A673 (cell line): ENCODE measurements around the gene MAST4. TPM values are rescaled to one million over a fixed set of nuclear protein-coding genes. Genes with fewer than 3 reads are reported as not detected.

Experiments
- BruUV-seq: library from RNA; stranded (reverse); fragments of 400-500 nt; replicated peaks from 2 replicates; lab custom pipeline; 2021; lab: Mats Ljungman, UMichigan
- CTCF ChIA-PET: fragments of 300-600 bp; sonication (Branson Sonifier 250); formaldehyde crosslinking; loops from one replicate; lab custom pipeline; 2022; ENCODE audit warnings: antibody characterized with exemption; lab: Charles Lee
- POLR2A ChIA-PET: fragments of 300-600 bp; sonication (Branson Sonifier 250); formaldehyde crosslinking; loops from one replicate; lab custom pipeline; 2022; ENCODE audit warnings: antibody characterized with exemption; ENCODE audit not compliant: low non-redundant PET; lab: Charles Lee
- DNase-seq: peaks from one replicate; pipeline ENCODE4 v3.0.0-alpha.2; 2015; ENCODE audit warnings: low spot score
- H3K27ac ChIP-seq: fragments of 200-600 bp; sonication (generic); 2 replicates; pipeline ENCODE4 v1.5.1; 2016; ENCODE audit warnings: mixed run types, low read depth, mild to moderate bottlenecking, mixed read lengths, antibody characterized with exemption, low read length; ENCODE audit not compliant: poor library complexity, severe bottlenecking
- H3K27me3 ChIP-seq: fragments of 200-600 bp; sonication (generic); replicated peaks from 2 replicates; pipeline ENCODE4 v1.6.1; 2017; ENCODE audit warnings: mixed run types, low read depth, mild to moderate bottlenecking, mixed read lengths, antibody characterized with exemption, low read length; ENCODE audit not compliant: insufficient read depth, poor library complexity
- H3K36me3 ChIP-seq: fragments of 200-600 bp; sonication (generic); 2 replicates; pipeline ENCODE4 v1.6.1; 2016; ENCODE audit warnings: mixed run types, mild to moderate bottlenecking, mixed read lengths, antibody characterized with exemption, low read length; ENCODE audit not compliant: insufficient read depth, poor library complexity, severe bottlenecking
- H3K4me1 ChIP-seq: fragments of 200-600 bp; sonication (generic); 2 replicates; pipeline ENCODE4 v1.6.1; 2017; ENCODE audit warnings: mixed run types, mild to moderate bottlenecking, mixed read lengths, antibody characterized with exemption, low read length; ENCODE audit not compliant: insufficient read depth, poor library complexity, severe bottlenecking
- H3K4me3 ChIP-seq: fragments of 200-600 bp; sonication (generic); 2 replicates; pipeline ENCODE4 v1.5.1; 2016; ENCODE audit warnings: low read depth, mixed run types, mild to moderate bottlenecking, mixed read lengths, low read length; ENCODE audit not compliant: poor library complexity, severe bottlenecking
- H3K9me3 ChIP-seq: fragments of 200-600 bp; sonication (generic); 2 replicates; pipeline ENCODE4 v1.6.1; 2016; ENCODE audit warnings: mixed run types, low read depth, mild to moderate bottlenecking, mixed read lengths, antibody characterized with exemption, low read length; ENCODE audit not compliant: poor library complexity, severe bottlenecking
- EZH2 ChIP-seq: fragments of 200-600 bp; sonication (generic); IDR thresholded peaks from 2 replicates; pipeline ENCODE4 v1.6.1; 2017; ENCODE audit warnings: borderline replicate concordance, low read depth, mild to moderate bottlenecking, mixed read lengths, antibody characterized with exemption, low read length; ENCODE audit not compliant: poor library complexity, severe bottlenecking
- intact Hi-C: fragments of 100-400 bp; cut with micrococcal nuclease; formaldehyde crosslinking; loops from one replicate; pipeline ENCODE4 v1.10.0; 2022; ENCODE audit not compliant: unreplicated experiment
- total RNA-seq: library from RNA; stranded (reverse); gene quantifications from 2 replicates; pipeline ENCODE4 v1.2.3, GENCODE V29; 2021
- TF ChIP-seq, protein P1 (sequence below): fragments of 300-800, 200-600 bp; sonication (generic); conservative IDR thresholded peaks from 2 replicates; pipeline ENCODE4 v1.5.1; 2017; ENCODE audit warnings: low read depth, mild to moderate bottlenecking, antibody characterized with exemption, low read length, moderate library complexity, mixed read lengths

The MAST4 gene
- total RNA-seq, 1 experiment from 2014 or later, result 4.5 TPM

DNA sequence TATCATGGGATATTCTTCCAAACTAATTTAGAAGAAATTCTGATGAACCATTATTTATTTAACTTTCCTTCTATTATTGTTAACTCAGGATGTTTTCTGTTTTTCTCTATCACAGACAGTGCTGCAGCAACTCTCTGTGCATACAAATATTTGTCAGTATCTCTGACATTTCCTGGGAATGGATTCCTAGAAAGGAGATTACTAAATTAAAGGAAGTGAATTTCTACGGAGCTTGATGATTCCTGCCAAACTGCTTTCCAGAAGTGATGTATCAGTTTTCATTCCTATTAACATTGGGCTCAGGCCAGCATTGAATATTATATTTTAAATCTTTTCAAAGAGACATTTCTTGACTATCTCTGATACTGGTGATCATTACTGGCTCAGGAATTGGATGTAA is 26.0 kb upstream of the MAST4 start:
- H3K27me3 ChIP-seq, result peaks cover 6% of the 10 kb centered on the region
- no peak overlapping the region for H3K27ac ChIP-seq
- CTCF ChIA-PET, result no interaction called here
- no peak for DNase-seq
- TF ChIP-seq, protein P1, sequence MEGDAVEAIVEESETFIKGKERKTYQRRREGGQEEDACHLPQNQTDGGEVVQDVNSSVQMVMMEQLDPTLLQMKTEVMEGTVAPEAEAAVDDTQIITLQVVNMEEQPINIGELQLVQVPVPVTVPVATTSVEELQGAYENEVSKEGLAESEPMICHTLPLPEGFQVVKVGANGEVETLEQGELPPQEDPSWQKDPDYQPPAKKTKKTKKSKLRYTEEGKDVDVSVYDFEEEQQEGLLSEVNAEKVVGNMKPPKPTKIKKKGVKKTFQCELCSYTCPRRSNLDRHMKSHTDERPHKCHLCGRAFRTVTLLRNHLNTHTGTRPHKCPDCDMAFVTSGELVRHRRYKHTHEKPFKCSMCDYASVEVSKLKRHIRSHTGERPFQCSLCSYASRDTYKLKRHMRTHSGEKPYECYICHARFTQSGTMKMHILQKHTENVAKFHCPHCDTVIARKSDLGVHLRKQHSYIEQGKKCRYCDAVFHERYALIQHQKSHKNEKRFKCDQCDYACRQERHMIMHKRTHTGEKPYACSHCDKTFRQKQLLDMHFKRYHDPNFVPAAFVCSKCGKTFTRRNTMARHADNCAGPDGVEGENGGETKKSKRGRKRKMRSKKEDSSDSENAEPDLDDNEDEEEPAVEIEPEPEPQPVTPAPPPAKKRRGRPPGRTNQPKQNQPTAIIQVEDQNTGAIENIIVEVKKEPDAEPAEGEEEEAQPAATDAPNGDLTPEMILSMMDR, result no peak
- no peaks in the 10 kb centered on the region for H3K4me1 ChIP-seq
- H3K4me3 ChIP-seq, result no peak overlapping the region
- H3K36me3 ChIP-seq, result no peaks in the 10 kb centered on the region
- POLR2A ChIA-PET, result interaction anchor here (0.6 kb wide), 1 partner anchor 164 kb away, joined by 4 read pairs; no protein-coding TSS in a partner anchor
- intact Hi-C loops, result no loop called here
- BruUV-seq, result no TSS peak
- no peaks in the 10 kb centered on the region for H3K9me3 ChIP-seq

DNA sequence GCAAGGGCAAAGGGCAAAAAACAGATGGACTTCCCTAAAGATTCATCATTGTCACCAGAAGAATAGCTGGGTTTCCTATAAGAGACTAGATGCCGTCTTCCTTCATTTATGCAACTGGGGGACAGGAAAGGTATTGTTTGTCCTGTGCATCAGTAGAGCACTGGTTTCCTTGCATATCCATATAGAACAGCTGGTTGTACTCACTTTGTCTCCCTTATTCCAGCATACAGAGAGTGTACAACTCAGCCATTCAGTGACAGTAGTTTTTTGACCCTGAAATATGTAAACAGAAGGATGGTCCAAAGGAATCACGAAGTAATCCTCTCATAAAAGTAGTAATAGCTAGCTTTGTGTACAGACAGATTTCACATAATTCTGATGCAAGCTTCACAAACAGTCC is 22.5 kb upstream of the MAST4 start:
- CTCF ChIA-PET, result no interaction called here
- BruUV-seq, result no TSS peak
- intact Hi-C loops, result no loop called here

DNA sequence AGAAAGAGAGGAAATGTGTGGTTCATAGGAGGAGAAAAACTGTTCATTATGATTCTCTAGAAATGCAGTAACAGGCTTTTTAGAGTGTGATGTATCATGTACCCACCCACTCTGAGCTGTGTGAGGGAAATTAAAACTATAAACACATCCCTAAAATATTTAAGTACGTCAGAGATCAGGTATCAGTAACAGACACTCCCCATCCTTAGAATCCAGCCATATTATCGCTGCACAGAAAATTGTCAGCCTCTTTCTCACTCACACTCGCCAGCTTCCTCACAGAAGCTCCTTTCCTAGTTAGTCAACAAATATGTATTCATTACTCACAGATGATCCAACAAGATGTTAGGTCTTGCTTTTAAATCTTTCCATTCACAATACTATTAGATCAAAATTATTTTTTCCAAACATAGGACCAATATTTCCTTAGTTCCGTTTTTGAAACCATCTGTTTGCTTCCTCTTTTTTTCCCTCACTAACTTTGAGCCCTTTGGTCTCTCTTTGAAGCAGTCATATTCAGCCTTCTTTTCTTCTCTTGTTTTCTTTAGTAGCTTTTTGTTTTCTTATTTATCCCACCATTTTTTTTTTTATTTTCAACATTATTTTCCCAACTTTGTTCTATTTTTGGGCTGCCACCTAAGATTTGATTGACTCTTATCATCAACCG is 13.6 kb upstream of the MAST4 start:
- TF ChIP-seq, protein P1, result no peak
- no peak for TF ChIP-seq EZH2
- ChIA-PET POLR2A (no interaction called here), CTCF (no interaction called here)
- no peak for DNase-seq
- H3K4me3 ChIP-seq, result no peak overlapping the region
- H3K9me3 ChIP-seq, result no peaks in the 10 kb centered on the region
- no TSS peak for BruUV-seq
- intact Hi-C loops, result no loop called here
- H3K36me3 ChIP-seq, result no peaks in the 10 kb centered on the region
- no peaks in the 10 kb centered on the region for H3K4me1 ChIP-seq
- peaks cover 37% of the 10 kb centered on the region for H3K27me3 ChIP-seq
- no peak overlapping the region for H3K27ac ChIP-seq

More for the DNA sequence above, 22.5 kb upstream of the MAST4 start:
- DNase-seq, result no peak
- POLR2A ChIA-PET, result no interaction called here
- no peaks in the 10 kb centered on the region for H3K4me1 ChIP-seq
- TF ChIP-seq EZH2, result no peak
- TF ChIP-seq, protein P1, result no peak
- H3K27ac ChIP-seq, result no peak overlapping the region
- H3K9me3 ChIP-seq, result no peaks in the 10 kb centered on the region
- H3K36me3 ChIP-seq, result no peaks in the 10 kb centered on the region
- no peak overlapping the region for H3K4me3 ChIP-seq
- H3K27me3 ChIP-seq, result peaks cover 6% of the 10 kb centered on the region
